ENCODE data around the gene RARRES2.

The RARRES2 gene

GRCh38 chr7:150361807-150362621 lies 20.6 kb upstream of the RARRES2 start:
- no peak for DNase-seq (ENCODE audit: low read depth in 3 of 3, low spot score in 1 of 3)

- DNase-seq (ENCODE audit: low read depth in 3 of 3, low spot score in 1 of 3) = no peak
Measured at GRCh38 chr7:150361402-150361801, 20.0 kb upstream of the RARRES2 start.

- no peak for DNase-seq (ENCODE audit: low read depth in 3 of 3, low spot score in 1 of 3)
Measured at GRCh38 chr7:150360363-150361058, 19.1 kb upstream of the RARRES2 start.

- no peak for DNase-seq (ENCODE audit: low read depth in 3 of 3, low spot score in 1 of 3)
Measured at GRCh38 chr7:150359622-150360362, 18.4 kb upstream of the RARRES2 start.

GRCh38 chr7:150358988-150359621 lies 17.7 kb upstream of the RARRES2 start:
- DNase-seq (ENCODE audit: low read depth in 3 of 3, low spot score in 1 of 3) = no peak

- no peak for DNase-seq (ENCODE audit: low read depth in 3 of 3, low spot score in 1 of 3)
Measured at GRCh38 chr7:150358433-150358832, 17.0 kb upstream of the RARRES2 start.

- no peak for DNase-seq (ENCODE audit: low read depth in 3 of 3, low spot score in 1 of 3)
Measured at GRCh38 chr7:150357771-150358427, 16.5 kb upstream of the RARRES2 start.

GRCh38 chr7:150357270-150357669 lies 15.8 kb upstream of the RARRES2 start:
- DNase-seq (ENCODE audit: low read depth in 3 of 3, low spot score in 1 of 3) = peak in 1 of 3 donors; percentile 33

- no peak for DNase-seq (ENCODE audit: low read depth in 3 of 3, low spot score in 1 of 3)
Measured at GRCh38 chr7:150356265-150356897, 15.0 kb upstream of the RARRES2 start.

GRCh38 chr7:150355666-150356059 lies 14.2 kb upstream of the RARRES2 start:
- DNase-seq (ENCODE audit: low read depth in 3 of 3, low spot score in 1 of 3) = no peak

- no peak for DNase-seq (ENCODE audit: low read depth in 3 of 3, low spot score in 1 of 3)
Measured at GRCh38 chr7:150351587-150352194, 10.3 kb upstream of the RARRES2 start.

GRCh38 chr7:150346922-150347321 lies 5.5 kb upstream of the RARRES2 start:
- DNase-seq (ENCODE audit: low read depth in 3 of 3, low spot score in 1 of 3) = no peak

- DNase-seq (ENCODE audit: low read depth in 3 of 3, low spot score in 1 of 3) = no peak
Measured at GRCh38 chr7:150345012-150345411, 3.6 kb upstream of the RARRES2 start.

GRCh38 chr7:150344299-150344698 lies 2.9 kb upstream of the RARRES2 start:
- DNase-seq (ENCODE audit: low read depth in 3 of 3, low spot score in 1 of 3) = no peak

GRCh38 chr7:150343225-150343624 lies 1.8 kb upstream of the RARRES2 start:
- no peak for DNase-seq (ENCODE audit: low read depth in 3 of 3, low spot score in 1 of 3)

GRCh38 chr7:150342121-150342408 lies 636 bp upstream of the RARRES2 start:
- no peak for DNase-seq (ENCODE audit: low read depth in 3 of 3, low spot score in 1 of 3)

GRCh38 chr7:150340875-150341262 lies 560 bp downstream of the RARRES2 start:
- no peak for DNase-seq (ENCODE audit: low read depth in 3 of 3, low spot score in 1 of 3)

- no peak for DNase-seq (ENCODE audit: low read depth in 3 of 3, low spot score in 1 of 3)
Measured at GRCh38 chr7:150340024-150340749, 1.2 kb downstream of the RARRES2 start.

- no peak for DNase-seq (ENCODE audit: low read depth in 3 of 3, low spot score in 1 of 3)
Measured at GRCh38 chr7:150339409-150339809, 2.0 kb downstream of the RARRES2 start.
